Panc1 (cell line): Measurements from ENCODE around the gene POMGNT1. TPM values are rescaled to one million over a fixed set of nuclear protein-coding genes. Genes with fewer than 3 reads are reported as not detected.
"Not testable (repeated sequence)": the region's sequence is repeated elsewhere in the genome, so short reads cannot be mapped to it uniquely, and the experiment has no call there.

ENCODE experiments used
- ATAC-seq: fragments of 200-7000 bp; cut with Tn5 transposase; 2 replicates; pipeline ENCODE4 v1.9.1; 2020; ENCODE audit warnings: mild to moderate bottlenecking, moderate library complexity
- BruUV-seq: library from RNA; stranded (reverse); fragments of 400-500 nt; replicated peaks from 2 replicates; lab custom pipeline; 2021; lab: Mats Ljungman, UMichigan
- CTCF ChIA-PET: fragments of 300-600 bp; sonication (Branson Sonifier 250); formaldehyde crosslinking; loops from one replicate; lab custom pipeline; 2022; ENCODE audit warnings: antibody characterized with exemption; lab: Charles Lee
- POLR2A ChIA-PET: fragments of 300-600 bp; sonication (Branson Sonifier 250); formaldehyde crosslinking; loops from one replicate; lab custom pipeline; 2022; ENCODE audit warnings: antibody characterized with exemption; lab: Charles Lee
- DNase-seq: peaks from one replicate; pipeline ENCODE4 v3.0.0-alpha.2; 2010; ENCODE audit warnings: low read depth, low spot score
- H3K27ac ChIP-seq: 2 replicates; pipeline ENCODE4 v1.5.1; 2011; ENCODE audit warnings: mild to moderate bottlenecking, low read length, inconsistent platforms
- H3K27me3 ChIP-seq: fragments of 200-500 bp; sonication (Bioruptor generic); 2 replicates; pipeline ENCODE4 v1.6.0; 2014; ENCODE audit warnings: low read length, inconsistent platforms; ENCODE audit not compliant: control insufficient read depth, insufficient read depth
- H3K36me3 ChIP-seq: fragments of 200-500 bp; sonication (Bioruptor generic); 2 replicates; pipeline ENCODE4 v1.5.1; 2014; ENCODE audit warnings: inconsistent platforms, mild to moderate bottlenecking, low read length, moderate library complexity; ENCODE audit not compliant: control insufficient read depth, insufficient read depth
- H3K4me1 ChIP-seq: 2 replicates; pipeline ENCODE4 v1.5.1; 2011; ENCODE audit warnings: inconsistent platforms, mild to moderate bottlenecking, low read length, moderate library complexity; ENCODE audit not compliant: control insufficient read depth, insufficient read depth
- H3K4me3 ChIP-seq, 2 experiments: 2 replicates each; pipeline ENCODE4 v1.5.1; 2011 to 2012; ENCODE audit warnings: low read depth in 2 of 2, low read length in 2 of 2, mild to moderate bottlenecking in 2 of 2, inconsistent platforms in 1 of 2, moderate library complexity in 1 of 2
- H3K9me3 ChIP-seq: fragments of 200-500 bp; sonication (Bioruptor generic); 2 replicates; pipeline ENCODE4 v1.5.1; 2014; ENCODE audit warnings: low read depth, mild to moderate bottlenecking, inconsistent platforms, low read length, moderate library complexity; ENCODE audit not compliant: control insufficient read depth, insufficient read depth
- POLR2AphosphoS5 ChIP-seq: IDR thresholded peaks from 2 replicates; pipeline ENCODE4 v1.6.1; 2012; ENCODE audit warnings: mild to moderate bottlenecking, low read depth, low read length, moderate library complexity
- SIN3A ChIP-seq: IDR thresholded peaks from 2 replicates; pipeline ENCODE4 v1.6.1; 2012; ENCODE audit warnings: low read depth, mild to moderate bottlenecking, low read length, moderate library complexity, borderline replicate concordance; ENCODE audit not compliant: insufficient read depth
- TCF7L2 ChIP-seq: IDR thresholded peaks from 2 replicates; pipeline ENCODE4 v1.6.1; 2011; ENCODE audit warnings: mild to moderate bottlenecking, low read depth, low read length, inconsistent platforms
- in situ Hi-C: cut with HindIII; loops from 2 replicates; pipeline ENCODE4 v1.10.0; 2016; ENCODE audit warnings: low sequenced_read_pairs, low pct_unique_long_range_greater_than_20kb
- intact Hi-C: fragments of 100-400 bp; cut with micrococcal nuclease; formaldehyde crosslinking; loops from one replicate; pipeline ENCODE4 v1.10.0; 2022; ENCODE audit not compliant: unreplicated experiment
- total RNA-seq: library from RNA; stranded (reverse); gene quantifications from one replicate; pipeline ENCODE4 v1.2.1, GENCODE V29; 2021; ENCODE audit not compliant: unreplicated experiment
- TF ChIP-seq, protein P1 (sequence below): fragments of 450-650 bp; IDR thresholded peaks from 2 replicates; pipeline ENCODE4 v1.5.1; 2017; ENCODE audit warnings: mild to moderate bottlenecking
- TF ChIP-seq, protein P2 (sequence below), 2 experiments: IDR thresholded peaks; 2 replicates each; pipeline ENCODE4 v1.6.1; 2011 to 2012; ENCODE audit warnings: low read depth in 2 of 2, control low read depth in 1 of 2, low read length in 1 of 2, mild to moderate bottlenecking in 1 of 2, moderate library complexity in 1 of 2; ENCODE audit not compliant: insufficient read depth in 1 of 2

The POMGNT1 gene
- total RNA-seq, 1 experiment from 2014 or later = 178 TPM

DNA sequence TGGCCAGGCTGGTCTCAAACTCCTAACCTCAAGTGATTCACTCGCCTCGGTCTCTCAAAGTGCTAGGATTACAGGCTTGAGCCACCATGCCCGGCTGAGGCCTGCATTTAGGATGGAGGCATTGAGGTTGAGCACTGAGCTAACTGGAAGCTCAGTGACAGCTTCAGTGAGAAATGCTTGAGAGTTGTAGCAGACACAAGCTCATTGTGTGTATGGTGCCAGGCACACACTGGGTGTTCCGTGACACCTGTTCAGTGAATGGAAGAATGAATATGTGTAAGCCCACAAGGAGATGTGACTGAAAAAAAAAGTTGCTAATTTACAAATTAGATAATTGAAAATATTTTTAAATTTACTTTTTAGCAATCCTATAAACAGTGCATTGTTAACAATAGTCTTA lies 26.7 kb upstream of the POMGNT1 start:
- in situ Hi-C loops = no loop called here
- no peak for TF ChIP-seq SIN3A
- TF ChIP-seq, protein P1, sequence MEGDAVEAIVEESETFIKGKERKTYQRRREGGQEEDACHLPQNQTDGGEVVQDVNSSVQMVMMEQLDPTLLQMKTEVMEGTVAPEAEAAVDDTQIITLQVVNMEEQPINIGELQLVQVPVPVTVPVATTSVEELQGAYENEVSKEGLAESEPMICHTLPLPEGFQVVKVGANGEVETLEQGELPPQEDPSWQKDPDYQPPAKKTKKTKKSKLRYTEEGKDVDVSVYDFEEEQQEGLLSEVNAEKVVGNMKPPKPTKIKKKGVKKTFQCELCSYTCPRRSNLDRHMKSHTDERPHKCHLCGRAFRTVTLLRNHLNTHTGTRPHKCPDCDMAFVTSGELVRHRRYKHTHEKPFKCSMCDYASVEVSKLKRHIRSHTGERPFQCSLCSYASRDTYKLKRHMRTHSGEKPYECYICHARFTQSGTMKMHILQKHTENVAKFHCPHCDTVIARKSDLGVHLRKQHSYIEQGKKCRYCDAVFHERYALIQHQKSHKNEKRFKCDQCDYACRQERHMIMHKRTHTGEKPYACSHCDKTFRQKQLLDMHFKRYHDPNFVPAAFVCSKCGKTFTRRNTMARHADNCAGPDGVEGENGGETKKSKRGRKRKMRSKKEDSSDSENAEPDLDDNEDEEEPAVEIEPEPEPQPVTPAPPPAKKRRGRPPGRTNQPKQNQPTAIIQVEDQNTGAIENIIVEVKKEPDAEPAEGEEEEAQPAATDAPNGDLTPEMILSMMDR = no peak
- POLR2A ChIA-PET = no interaction called here

DNA sequence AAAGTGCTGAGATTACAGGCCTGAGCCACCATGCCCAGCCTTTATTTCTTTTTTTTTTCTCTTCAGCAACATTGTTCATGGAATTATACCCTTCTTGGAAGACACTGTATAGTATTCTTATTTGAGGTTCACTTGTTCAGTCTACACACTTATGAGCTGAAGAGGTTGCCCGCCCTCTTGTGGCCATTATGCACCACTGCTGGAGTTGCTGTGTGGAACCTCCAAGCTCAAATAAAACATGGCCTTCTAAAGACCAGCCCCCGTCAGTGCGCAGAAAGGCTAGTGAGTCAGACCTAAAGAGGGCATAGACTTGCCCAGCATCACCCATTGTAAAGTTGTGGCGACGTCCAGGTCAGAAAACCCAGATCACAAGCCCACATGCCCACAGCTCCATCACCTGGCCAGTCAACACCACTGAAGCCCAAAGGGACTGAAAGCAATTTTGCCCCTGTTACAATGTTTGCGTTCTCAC lies 25.3 kb upstream of the POMGNT1 start:
- Histone ChIP-seq H3K4me1 (peaks cover 7% of the 10 kb centered on the region; the same call in 1 of the 2 replicates), H3K4me3 (no peak overlapping the region), H3K36me3 (no peaks in the 10 kb centered on the region), H3K27me3 (no peaks in the 10 kb centered on the region), H3K27ac (peak overlapping the region; percentile 26; the same call in 1 of the 2 replicates), H3K9me3 (no peaks in the 10 kb centered on the region)
- TF ChIP-seq POLR2AphosphoS5 (no peak), TCF7L2 (no peak), SIN3A (no peak)
- TF ChIP-seq, protein P1 = peak; percentile 98
- TF ChIP-seq, protein P2, sequence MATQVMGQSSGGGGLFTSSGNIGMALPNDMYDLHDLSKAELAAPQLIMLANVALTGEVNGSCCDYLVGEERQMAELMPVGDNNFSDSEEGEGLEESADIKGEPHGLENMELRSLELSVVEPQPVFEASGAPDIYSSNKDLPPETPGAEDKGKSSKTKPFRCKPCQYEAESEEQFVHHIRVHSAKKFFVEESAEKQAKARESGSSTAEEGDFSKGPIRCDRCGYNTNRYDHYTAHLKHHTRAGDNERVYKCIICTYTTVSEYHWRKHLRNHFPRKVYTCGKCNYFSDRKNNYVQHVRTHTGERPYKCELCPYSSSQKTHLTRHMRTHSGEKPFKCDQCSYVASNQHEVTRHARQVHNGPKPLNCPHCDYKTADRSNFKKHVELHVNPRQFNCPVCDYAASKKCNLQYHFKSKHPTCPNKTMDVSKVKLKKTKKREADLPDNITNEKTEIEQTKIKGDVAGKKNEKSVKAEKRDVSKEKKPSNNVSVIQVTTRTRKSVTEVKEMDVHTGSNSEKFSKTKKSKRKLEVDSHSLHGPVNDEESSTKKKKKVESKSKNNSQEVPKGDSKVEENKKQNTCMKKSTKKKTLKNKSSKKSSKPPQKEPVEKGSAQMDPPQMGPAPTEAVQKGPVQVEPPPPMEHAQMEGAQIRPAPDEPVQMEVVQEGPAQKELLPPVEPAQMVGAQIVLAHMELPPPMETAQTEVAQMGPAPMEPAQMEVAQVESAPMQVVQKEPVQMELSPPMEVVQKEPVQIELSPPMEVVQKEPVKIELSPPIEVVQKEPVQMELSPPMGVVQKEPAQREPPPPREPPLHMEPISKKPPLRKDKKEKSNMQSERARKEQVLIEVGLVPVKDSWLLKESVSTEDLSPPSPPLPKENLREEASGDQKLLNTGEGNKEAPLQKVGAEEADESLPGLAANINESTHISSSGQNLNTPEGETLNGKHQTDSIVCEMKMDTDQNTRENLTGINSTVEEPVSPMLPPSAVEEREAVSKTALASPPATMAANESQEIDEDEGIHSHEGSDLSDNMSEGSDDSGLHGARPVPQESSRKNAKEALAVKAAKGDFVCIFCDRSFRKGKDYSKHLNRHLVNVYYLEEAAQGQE (IDR thresholded peaks at IDR 0.05; ENCODE audit: insufficient read depth in 1 of 2, low read depth in 2 of 2, low read length in 1 of 2) = no peak
- DNase-seq (peak; percentile 86), ATAC-seq (peak; percentile 96)
- ChIA-PET POLR2A (interaction anchor here (0.5 to 0.7 kb wide), 5 partner anchors 11 to 509 kb away, joined by 5 to 21 read pairs (median 10); no protein-coding TSS in a partner anchor), CTCF (interaction anchor here (0.5 to 1.5 kb wide), 19 partner anchors 9 to 375 kb away, joined by 3 to 17 read pairs (median 4); partner anchors contain the start of gene RAD54L)
- intact Hi-C loops = loop anchor here (2.0 kb wide), 2 partner anchors 41 to 187 kb away; no protein-coding TSS in a partner anchor
- no TSS peak for BruUV-seq
- in situ Hi-C loops = no loop called here

More for the DNA sequence above, 26.7 kb upstream of the POMGNT1 start:
- Histone ChIP-seq H3K4me3 (no peak overlapping the region), H3K4me1 (peaks cover 7% of the 10 kb centered on the region; the same call in 1 of the 2 replicates), H3K36me3 (no peaks in the 10 kb centered on the region), H3K9me3 (no peaks in the 10 kb centered on the region), H3K27me3 (no peaks in the 10 kb centered on the region), H3K27ac (no peak overlapping the region)
- intact Hi-C loops = no loop called here
- no TSS peak for BruUV-seq
- ATAC-seq (no peak), DNase-seq (no peak)
- CTCF ChIA-PET = interaction anchor here (1.4 kb wide), 1 partner anchor 183 kb away, joined by 3 read pairs; no protein-coding TSS in a partner anchor

DNA sequence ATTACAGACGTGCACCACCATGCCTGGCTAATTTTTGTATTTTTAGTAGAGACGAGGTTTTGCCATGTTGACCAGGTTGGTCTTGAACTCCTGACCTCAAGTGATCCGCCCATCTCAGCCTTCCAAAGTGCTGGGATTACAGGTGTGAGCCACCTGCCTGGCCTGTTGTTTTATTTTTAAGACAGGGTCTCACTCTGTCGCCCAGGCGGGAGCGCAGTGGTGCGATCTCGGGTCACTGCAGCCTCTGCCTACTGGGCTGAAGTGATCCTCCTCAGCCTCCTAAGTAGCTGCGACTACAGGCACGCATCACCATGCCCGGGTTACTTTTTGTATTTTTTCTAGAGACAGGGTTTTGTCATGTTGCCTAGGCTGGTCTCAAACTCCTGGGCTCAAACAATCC lies 24.8 kb upstream of the POMGNT1 start:
- H3K27me3 ChIP-seq, H3K4me3 ChIP-seq, DNase-seq, H3K27ac ChIP-seq, in situ Hi-C loops, BruUV-seq, H3K4me1 ChIP-seq, H3K9me3 ChIP-seq, POLR2A ChIA-PET, H3K36me3 ChIP-seq: not testable (repeated sequence)
- intact Hi-C loops = loop anchor here (2.0 kb wide), 2 partner anchors 40 to 186 kb away; no protein-coding TSS in a partner anchor
- 0 out of 2 replicates have a peak, but pooled peaks have one; percentile 6 for ATAC-seq
- CTCF ChIA-PET = interaction anchor here (0.5 to 1.5 kb wide), 15 partner anchors 9 to 376 kb away, joined by 3 to 17 read pairs (median 5); partner anchors contain the start of gene RAD54L
